Nephron (organoid): ENCODE data around the gene CHMP3.

ENCODE experiments used
- H3K27ac Mint-ChIP-seq, 3 experiments: 2 replicates each; pipeline ENCODE4 v1.8.0; 2020; ENCODE audit warnings: mixed read lengths in 3 of 3, mild to moderate bottlenecking in 2 of 3, moderate library complexity in 1 of 3
- H3K27me3 Mint-ChIP-seq: 2 replicates; pipeline ENCODE4 v1.8.0; 2021; ENCODE audit warnings: low read depth, mild to moderate bottlenecking, moderate library complexity, mixed read lengths
- H3K36me3 Mint-ChIP-seq: 2 replicates; pipeline ENCODE4 v1.8.0; 2020; ENCODE audit warnings: low read depth, mixed read lengths
- H3K4me1 Mint-ChIP-seq: 2 replicates; pipeline ENCODE4 v1.8.0; 2020; ENCODE audit warnings: mixed read lengths
- H3K4me3 Mint-ChIP-seq, 3 experiments: 2 replicates each; pipeline ENCODE4 v1.8.0; 2020; ENCODE audit warnings: mild to moderate bottlenecking in 3 of 3, mixed read lengths in 3 of 3, moderate library complexity in 2 of 3
- H3K9me3 Mint-ChIP-seq: 2 replicates; pipeline ENCODE4 v1.8.0; 2020; ENCODE audit warnings: mixed read lengths
- CTCF ChIP-seq, 3 experiments: fragments of 200-600 bp; sonication (generic); IDR thresholded peaks; one replicate each; pipeline ENCODE4 v1.5.0; 2021; ENCODE audit warnings: antibody characterized with exemption in 3 of 3; ENCODE audit not compliant: unreplicated experiment in 3 of 3

Gene CHMP3

GRCh38 chr2:86490245-86490644 lies 73.0 kb downstream of the CHMP3 start:
- no peak for TF ChIP-seq CTCF (IDR thresholded peaks at IDR 0.05; ENCODE audit: unreplicated experiment in 3 of 3)
- H3K27ac Mint-ChIP-seq, result peak overlapping the region in 2 of 3 experiments; percentile 63 to 73

GRCh38 chr2:86489542-86489941 lies 73.7 kb downstream of the CHMP3 start:
- H3K4me3 Mint-ChIP-seq, result no peak overlapping the region
- H3K4me1 Mint-ChIP-seq, result peaks cover 40% of the 10 kb centered on the region
- no peak for TF ChIP-seq CTCF (IDR thresholded peaks at IDR 0.05; ENCODE audit: unreplicated experiment in 3 of 3)
- H3K27ac Mint-ChIP-seq, result peak overlapping the region in 2 of 3 experiments; percentile 11 to 29
- no peaks in the 10 kb centered on the region for H3K9me3 Mint-ChIP-seq
- no peaks in the 10 kb centered on the region for H3K27me3 Mint-ChIP-seq
- H3K36me3 Mint-ChIP-seq, result peaks cover 98% of the 10 kb centered on the region

More at GRCh38 chr2:86490245-86490644, 73.0 kb downstream of the CHMP3 start:
- Mint-ChIP-seq H3K4me1 (peaks cover 41% of the 10 kb centered on the region), H3K27me3 (no peaks in the 10 kb centered on the region), H3K9me3 (no peaks in the 10 kb centered on the region), H3K36me3 (peaks cover 98% of the 10 kb centered on the region), H3K4me3 (no peak overlapping the region)

- H3K9me3 Mint-ChIP-seq, result no peaks in the 10 kb centered on the region
- H3K4me1 Mint-ChIP-seq, result peaks cover 38% of the 10 kb centered on the region
- no peak overlapping the region for H3K27ac Mint-ChIP-seq
- no peak for TF ChIP-seq CTCF (IDR thresholded peaks at IDR 0.05; ENCODE audit: unreplicated experiment in 3 of 3)
- H3K36me3 Mint-ChIP-seq, result peaks cover 98% of the 10 kb centered on the region
- no peak overlapping the region for H3K4me3 Mint-ChIP-seq
- no peaks in the 10 kb centered on the region for H3K27me3 Mint-ChIP-seq
Observed at GRCh38 chr2:86488561-86489250, 74.5 kb downstream of the CHMP3 start.

- H3K9me3 Mint-ChIP-seq, result no peaks in the 10 kb centered on the region
- H3K36me3 Mint-ChIP-seq, result peaks cover 100% of the 10 kb centered on the region
- no peaks in the 10 kb centered on the region for H3K27me3 Mint-ChIP-seq
- no peak overlapping the region for H3K4me3 Mint-ChIP-seq
- peaks cover 34% of the 10 kb centered on the region for H3K4me1 Mint-ChIP-seq
- no peak for TF ChIP-seq CTCF (IDR thresholded peaks at IDR 0.05; ENCODE audit: unreplicated experiment in 3 of 3)
- no peak overlapping the region for H3K27ac Mint-ChIP-seq
Observed at GRCh38 chr2:86487062-86487461, 76.2 kb downstream of the CHMP3 start.

- Mint-ChIP-seq H3K27me3 (no peaks in the 10 kb centered on the region), H3K4me1 (peaks cover 23% of the 10 kb centered on the region), H3K27ac (no peak overlapping the region), H3K9me3 (no peaks in the 10 kb centered on the region), H3K36me3 (peaks cover 94% of the 10 kb centered on the region), H3K4me3 (no peak overlapping the region)
- no peak for TF ChIP-seq CTCF (IDR thresholded peaks at IDR 0.05; ENCODE audit: unreplicated experiment in 3 of 3)
Observed at GRCh38 chr2:86485802-86486201, 77.4 kb downstream of the CHMP3 start.

GRCh38 chr2:86485103-86485502 lies 78.1 kb downstream of the CHMP3 start:
- Mint-ChIP-seq H3K27me3 (no peaks in the 10 kb centered on the region), H3K4me1 (peaks cover 20% of the 10 kb centered on the region), H3K4me3 (no peak overlapping the region), H3K36me3 (peaks cover 93% of the 10 kb centered on the region), H3K9me3 (no peaks in the 10 kb centered on the region), H3K27ac (no peak overlapping the region)
- TF ChIP-seq CTCF (IDR thresholded peaks at IDR 0.05; ENCODE audit: unreplicated experiment in 3 of 3), result no peak
